ENCODE measurements around the gene PTPRM. TPM values are rescaled to one million over a fixed set of nuclear protein-coding genes. Genes with fewer than 3 reads are reported as not detected.
A peak's percentile ranks its signal among the peaks of the same experiment; 100 is the strongest.

The PTPRM gene
- total and polyA plus RNA-seq, 4 donors = 9.2 to 23.0 (median 12.7) TPM

GRCh38 chr18:7711495-7711894 lies 144.4 kb downstream of the PTPRM start:
- no peaks in the 10 kb centered on the region for H3K27me3 ChIP-seq (ENCODE audit: control insufficient read depth in 4 of 4, insufficient read depth in 4 of 4, low read length in 3 of 4)
- TF ChIP-seq NR2F2 (IDR thresholded peaks at IDR 0.05) = no peak
- no peak for TF ChIP-seq RAD21 (IDR thresholded peaks at IDR 0.05)
- no peak for TF ChIP-seq REST (IDR thresholded peaks at IDR 0.05)
- no peak for TF ChIP-seq MAX (IDR thresholded peaks at IDR 0.05)
- no peak for TF ChIP-seq YY1 (IDR thresholded peaks at IDR 0.05)
- no peak for TF ChIP-seq RXRA (IDR thresholded peaks at IDR 0.05)
- TF ChIP-seq HNF4G (IDR thresholded peaks at IDR 0.05) = no peak
- TF ChIP-seq TAF1 (conservative IDR thresholded peaks at IDR 0.05) = no peak
- no peak for TF ChIP-seq CTCF (IDR thresholded peaks at IDR 0.05; ENCODE audit: low read depth, low read length, missing input control)
- no peak for TF ChIP-seq SP1 (IDR thresholded peaks at IDR 0.05)
- TF ChIP-seq FOXA2 (IDR thresholded peaks at IDR 0.05) = no peak
- TF ChIP-seq ZBTB33 (IDR thresholded peaks at IDR 0.05) = no peak
- TF ChIP-seq HNF4A (conservative IDR thresholded peaks at IDR 0.05) = no peak
- no peak for TF ChIP-seq JUND (IDR thresholded peaks at IDR 0.05)
- H3K9ac ChIP-seq (ENCODE audit: low read depth in 1 of 2, low read length in 2 of 2) = no peak overlapping the region
- H3K36me3 ChIP-seq (ENCODE audit: control insufficient read depth in 4 of 4, insufficient read depth in 3 of 4, low read depth in 1 of 4, low read length in 3 of 4) = no peaks in the 10 kb centered on the region
- H3K9me3 ChIP-seq (ENCODE audit: control insufficient read depth in 4 of 4, low read length in 3 of 4) = no peaks in the 10 kb centered on the region
- no peak overlapping the region for H3K27ac ChIP-seq (ENCODE audit: low read depth in 1 of 2, low read length in 2 of 2)
- no peak for DNase-seq (ENCODE audit: low spot score)
- no peak overlapping the region for H3K4me3 ChIP-seq (ENCODE audit: low read depth in 1 of 3, low read length in 3 of 3)
- H3K4me1 ChIP-seq (ENCODE audit: control insufficient read depth in 4 of 4, insufficient read depth in 4 of 4, low read length in 3 of 4) = no peaks in the 10 kb centered on the region
- WGBS = 96% methylated on average over 2 of the region's 2 CpGs

GRCh38 chr18:7720395-7720794 lies 153.3 kb downstream of the PTPRM start:
- Histone ChIP-seq H3K9me3 (ENCODE audit: control insufficient read depth in 4 of 4, low read length in 3 of 4) (peaks cover 0 to 2% (median 0%) of the 10 kb centered on the region in 4 donors), H3K9ac (ENCODE audit: low read depth in 1 of 2, low read length in 2 of 2) (no peak overlapping the region), H3K27ac (ENCODE audit: low read depth in 1 of 2, low read length in 2 of 2) (no peak overlapping the region), H3K27me3 (ENCODE audit: control insufficient read depth in 4 of 4, insufficient read depth in 4 of 4, low read length in 3 of 4) (no peaks in the 10 kb centered on the region), H3K36me3 (ENCODE audit: control insufficient read depth in 4 of 4, insufficient read depth in 3 of 4, low read depth in 1 of 4, low read length in 3 of 4) (no peaks in the 10 kb centered on the region), H3K4me1 (ENCODE audit: control insufficient read depth in 4 of 4, insufficient read depth in 4 of 4, low read length in 3 of 4) (peaks cover 0 to 3% (median 0%) of the 10 kb centered on the region in 4 donors), H3K4me3 (ENCODE audit: low read depth in 1 of 3, low read length in 3 of 3) (no peak overlapping the region)
- TF ChIP-seq FOXA1 (IDR thresholded peaks at IDR 0.05) (no peak), RXRA (IDR thresholded peaks at IDR 0.05) (peak in 1 of 2 donors; percentile 9)
- 63% methylated on average over 1 of the region's 1 CpG for WGBS
- no peak for DNase-seq (ENCODE audit: low spot score)
